ENCODE results near the gene PHACTR1.

- TF ChIP-seq REST (IDR thresholded peaks at IDR 0.05; ENCODE audit: low read depth) (no peak), CEBPB (IDR thresholded peaks at IDR 0.05) (no peak), MAX (IDR thresholded peaks at IDR 0.05) (no peak), FOXM1 (IDR thresholded peaks at IDR 0.05; ENCODE audit: borderline replicate concordance, low read depth) (no peak), TEAD4 (IDR thresholded peaks at IDR 0.05) (no peak), TCF12 (IDR thresholded peaks at IDR 0.05; ENCODE audit: low read depth) (no peak), EP300 (IDR thresholded peaks at IDR 0.05; ENCODE audit: borderline replicate concordance) (no peak), TAF1 (IDR thresholded peaks at IDR 0.05; ENCODE audit: low read depth) (no peak), ZBTB7A (IDR thresholded peaks at IDR 0.05; ENCODE audit: low read depth) (no peak), RAD21 (IDR thresholded peaks at IDR 0.05; ENCODE audit: low read depth) (no peak), USF1 (IDR thresholded peaks at IDR 0.05) (no peak)
Measured at GRCh38 chr6:13220266-13220665, 503.7 kb downstream of the PHACTR1 start.

All from Ishikawa (cell line).